ENCODE data around the gene NKAIN4.
A peak's percentile ranks its signal among the peaks of the same experiment; 100 is the strongest.

Gene NKAIN4

DNA sequence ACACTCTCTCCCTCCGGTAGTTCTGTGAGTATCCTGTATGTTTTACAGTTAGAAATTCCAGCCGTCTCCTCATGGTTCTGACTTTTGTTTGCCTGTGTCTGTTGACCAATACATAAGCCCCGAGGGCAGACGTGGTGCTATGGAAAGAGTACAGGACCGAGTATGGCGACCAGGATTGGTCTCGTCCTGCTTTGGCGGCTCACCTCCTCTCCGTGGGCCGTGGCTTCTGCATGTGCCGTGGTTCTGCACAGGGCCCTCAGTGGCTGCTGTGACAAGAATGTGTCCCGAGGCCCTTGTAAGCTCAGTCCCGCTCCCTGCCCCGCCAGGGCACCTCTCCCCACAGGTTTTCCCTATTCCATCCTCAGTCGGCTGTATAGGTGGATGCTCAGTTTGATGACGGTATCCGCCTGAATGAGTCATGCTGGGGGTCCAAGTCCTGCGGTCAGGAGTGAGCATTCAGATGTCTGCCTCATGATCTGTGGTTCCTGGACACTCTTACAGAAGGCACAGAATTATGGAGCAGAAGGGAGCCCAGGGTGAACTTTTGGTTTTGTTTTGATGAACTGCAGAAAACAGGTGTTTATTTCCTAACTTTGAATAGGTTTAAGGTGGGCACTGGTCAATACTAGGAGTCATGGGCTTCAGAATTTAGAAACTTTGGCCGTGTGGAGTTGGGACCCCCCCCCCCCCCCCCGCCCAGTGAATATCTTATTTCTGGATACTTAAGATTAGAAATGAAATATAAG, 19.5 kb upstream of the NKAIN4 start:
- DNase-seq (ENCODE audit: low read depth), result peak; percentile 97

DNA sequence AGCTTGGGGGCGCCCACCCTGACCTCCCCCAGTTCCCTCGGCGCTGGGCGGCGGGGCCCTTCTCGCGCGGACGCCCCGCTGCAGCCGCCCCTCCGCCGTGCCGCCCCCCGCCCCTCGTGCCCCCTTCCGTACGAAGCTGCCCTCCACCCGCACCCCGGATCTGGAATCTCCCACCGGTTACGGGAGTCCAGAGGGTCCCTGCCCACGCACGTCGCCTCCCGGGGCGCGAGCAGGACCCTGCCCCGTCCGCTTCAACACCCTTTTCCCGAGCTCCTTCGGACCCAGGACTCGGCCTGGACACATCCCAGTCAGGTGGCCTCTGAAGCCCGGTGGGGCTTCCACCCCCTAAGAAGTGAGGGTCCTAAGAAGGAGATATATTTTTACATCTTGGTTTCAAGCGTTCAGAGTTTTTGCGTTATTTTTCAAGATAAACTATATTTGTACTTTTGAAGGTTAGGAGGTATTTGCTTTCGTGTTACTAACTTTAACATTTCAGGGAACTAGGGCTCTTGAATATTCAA, 18.9 kb upstream of the NKAIN4 start:
- no peak for DNase-seq (ENCODE audit: low read depth)

DNA sequence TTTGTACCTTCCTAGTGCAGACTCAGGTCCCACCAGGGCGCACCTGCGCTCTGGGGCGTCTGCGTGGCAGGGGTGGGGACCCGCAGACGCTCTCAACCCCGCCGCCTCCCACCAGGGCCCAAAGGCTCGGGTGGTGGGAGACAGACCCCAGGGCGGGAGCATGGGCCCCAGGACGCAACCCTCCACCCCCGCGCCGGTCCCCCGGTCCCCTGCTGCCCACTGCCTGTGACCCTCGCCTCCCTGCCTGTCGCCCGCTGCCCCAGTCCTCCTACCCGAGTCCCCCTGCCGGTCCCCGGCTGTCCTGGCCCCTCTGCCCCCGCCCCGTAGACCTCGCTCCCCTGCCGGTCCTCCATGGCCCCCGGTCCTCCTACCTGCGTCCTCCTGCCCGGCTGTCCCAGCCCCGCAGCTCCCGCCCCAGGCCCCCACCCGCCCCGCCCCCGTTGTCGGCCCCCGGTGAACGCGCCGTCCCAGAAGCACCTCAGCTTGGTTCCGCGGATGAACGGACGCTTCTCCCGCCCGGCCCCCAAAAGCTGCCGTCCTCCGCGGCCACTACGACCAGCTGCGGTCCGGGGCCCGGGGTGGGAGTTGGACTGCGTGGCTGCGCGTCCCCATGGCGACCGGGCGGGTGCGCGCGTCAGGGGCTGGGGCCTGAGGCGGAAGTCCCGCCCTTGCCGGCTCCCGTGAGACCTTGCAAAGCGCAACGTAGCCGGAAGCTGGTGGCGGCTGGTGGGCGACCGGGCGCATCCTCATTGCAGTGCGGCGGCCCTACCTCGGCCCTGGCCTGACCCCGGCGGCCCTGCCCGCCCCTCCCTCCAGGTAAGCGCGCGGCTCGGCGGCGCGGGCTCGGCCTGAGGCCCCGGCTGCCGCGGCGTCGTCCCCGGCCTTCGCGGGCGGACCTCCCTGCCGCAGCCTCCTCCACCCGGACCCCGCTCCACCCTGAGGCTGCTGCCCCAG, 18.1 kb upstream of the NKAIN4 start, which contains the start of gene ARFGAP1:
Gene ARFGAP1 (plus strand): TSS at position 709 of the 954 bp plus-strand sequence. CDS start 2,768 bp downstream, outside the sequence.
- DNase-seq (ENCODE audit: low read depth), result peak; percentile 94

DNA sequence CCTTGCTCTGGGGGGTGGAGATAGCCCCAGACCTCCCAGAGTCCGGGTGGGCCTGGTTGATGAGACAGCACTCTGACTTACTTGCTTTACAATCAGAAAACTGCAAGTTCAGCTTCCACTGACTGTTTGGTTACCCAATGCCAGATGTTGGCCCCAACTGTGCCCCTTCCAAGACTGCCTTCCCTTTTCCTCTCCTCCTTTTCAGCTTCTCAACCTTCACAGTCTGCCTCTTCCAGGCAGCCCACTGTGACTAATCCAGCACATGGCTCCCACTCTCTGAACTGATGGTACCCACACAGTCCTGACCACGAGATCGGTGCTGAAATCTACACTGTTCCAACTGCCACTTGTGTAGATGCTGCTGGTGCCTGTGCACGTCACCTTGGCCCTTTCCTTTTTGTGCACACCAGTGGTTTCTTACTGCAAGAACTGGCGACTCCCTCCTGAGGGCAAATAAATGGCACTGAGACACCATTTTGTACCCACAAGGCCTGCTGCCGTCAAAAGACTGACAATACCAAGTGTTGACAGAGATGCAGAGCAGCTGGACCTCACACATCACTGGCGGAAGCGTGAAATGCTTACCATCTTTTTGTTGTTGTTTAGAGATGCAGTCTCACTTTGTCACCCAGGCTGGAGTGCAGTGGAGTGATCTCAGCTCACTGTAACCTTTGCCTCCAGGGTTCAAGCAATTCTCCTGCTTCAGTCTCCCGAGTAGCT, 16.5 kb upstream of the NKAIN4 start:
- DNase-seq (ENCODE audit: low read depth), result no peak

GRCh38 chr20:63269724-63270123, 15.5 kb upstream of the NKAIN4 start:
- DNase-seq (ENCODE audit: low read depth), result no peak

GRCh38 chr20:63268671-63269439, 14.6 kb upstream of the NKAIN4 start:
- DNase-seq (ENCODE audit: low read depth), result no peak

DNA sequence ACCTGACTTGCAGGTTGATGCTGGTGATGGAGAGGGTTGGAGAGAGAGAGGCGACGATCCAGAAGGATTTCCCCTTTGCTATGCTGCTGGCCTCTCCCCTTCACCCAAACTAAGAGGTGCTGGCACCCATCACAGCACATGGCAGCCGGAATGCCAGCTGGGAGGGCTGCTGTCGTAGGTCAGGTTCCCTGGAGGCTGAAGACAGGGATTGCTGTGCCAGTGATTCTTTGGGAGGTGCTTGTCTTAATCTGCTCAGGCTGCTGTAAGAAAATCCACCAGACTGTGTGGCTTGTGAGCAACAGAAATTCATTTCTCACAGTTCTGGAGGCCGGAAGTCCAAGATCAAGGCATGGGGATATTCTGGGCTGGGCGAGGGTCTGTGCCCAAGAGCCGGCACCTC, 14.0 kb upstream of the NKAIN4 start:
- no peak for DNase-seq (ENCODE audit: low read depth)

- DNase-seq (ENCODE audit: low read depth), result no peak
Measured at GRCh38 chr20:63267691-63268090, 13.4 kb upstream of the NKAIN4 start.

DNA sequence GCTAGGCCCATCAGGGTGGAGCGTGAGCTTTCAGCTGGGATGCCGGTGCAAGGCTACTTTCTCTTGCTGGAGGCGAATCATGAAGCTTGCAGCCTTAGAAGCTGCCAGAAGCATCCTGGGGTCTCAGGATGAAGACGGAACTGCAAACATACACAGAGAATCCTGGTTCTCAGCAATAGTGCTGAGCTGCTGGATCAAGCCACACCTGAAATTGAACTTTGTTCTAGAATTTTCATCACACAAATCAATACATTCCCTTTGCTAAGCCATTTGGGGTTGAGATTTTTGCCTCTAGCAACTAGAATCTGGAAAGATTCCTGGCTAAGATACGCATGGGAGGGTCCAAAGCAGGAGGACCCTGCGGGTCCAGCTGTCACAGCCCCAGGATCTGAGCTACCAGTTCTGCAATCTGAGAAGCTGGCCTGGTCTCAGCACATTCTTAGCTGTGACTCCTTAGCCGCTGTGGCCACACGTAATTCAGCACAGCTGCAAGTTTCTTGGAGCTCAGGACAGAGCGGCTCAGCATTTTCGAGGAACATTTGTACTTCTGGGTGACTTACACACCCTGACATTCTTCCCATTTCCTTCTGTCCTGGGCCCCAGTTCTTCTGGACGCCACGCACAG, 11.7 kb upstream of the NKAIN4 start:
- no peak for DNase-seq (ENCODE audit: low read depth)

DNA sequence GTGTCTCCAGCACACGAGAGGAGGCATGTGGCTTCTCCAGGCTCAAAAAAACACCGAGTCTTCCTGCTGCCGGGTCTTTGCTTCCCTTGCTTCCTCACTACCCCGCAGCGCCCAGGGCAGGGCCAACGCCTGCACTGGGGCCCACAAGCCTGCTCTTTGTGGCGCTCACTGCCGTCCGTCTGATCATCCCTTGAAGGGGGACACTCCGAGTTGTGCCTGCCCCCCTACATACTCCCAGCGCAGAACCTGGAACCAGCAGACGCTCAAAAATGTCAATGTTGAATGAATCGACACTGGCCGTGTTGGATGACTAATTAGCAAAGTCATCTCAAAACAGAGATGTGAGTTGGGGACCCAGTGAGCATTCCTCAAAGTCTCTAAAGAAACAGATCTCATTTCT, 10.3 kb upstream of the NKAIN4 start:
- no peak for DNase-seq (ENCODE audit: low read depth)

DNA sequence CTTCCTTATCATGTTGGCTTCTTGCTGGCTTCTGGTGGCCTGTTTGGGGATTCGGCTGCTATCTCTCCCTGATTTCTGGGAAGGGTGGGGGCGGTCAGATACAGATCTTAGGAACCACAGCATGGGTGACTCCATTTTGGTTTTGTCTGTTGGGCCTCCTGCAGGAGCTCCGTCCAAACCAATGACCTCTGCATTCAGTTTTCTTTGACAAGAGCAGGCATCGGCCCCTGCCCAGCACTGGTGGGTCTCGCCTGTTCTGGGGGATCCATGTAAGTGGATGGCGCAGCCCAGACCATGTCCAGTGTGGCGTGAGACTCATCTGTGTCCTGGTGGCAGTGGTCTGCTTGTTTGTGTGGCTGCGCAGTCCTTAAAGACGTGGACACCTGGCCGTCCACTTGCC, 9.7 kb upstream of the NKAIN4 start:
- DNase-seq (ENCODE audit: low read depth), result no peak

DNA sequence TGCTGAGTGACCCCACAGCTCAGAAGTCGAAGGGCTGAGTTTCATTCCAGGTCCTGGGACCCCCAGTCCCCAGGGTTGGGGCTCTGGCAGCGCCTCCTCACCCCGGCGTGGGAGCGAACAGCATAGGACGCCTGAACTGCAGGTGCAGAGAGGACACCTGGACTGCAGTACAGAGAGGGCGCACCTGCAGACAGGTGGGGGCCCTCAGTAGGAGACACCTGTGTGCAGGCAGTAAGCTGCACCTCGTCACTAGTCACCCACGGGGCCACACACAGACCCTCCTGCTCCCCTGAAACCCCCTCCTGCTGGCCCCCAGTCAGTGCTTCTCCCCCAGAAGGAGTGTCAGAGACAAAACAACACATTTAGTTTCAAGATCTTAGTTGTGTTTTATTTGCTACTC, 8.6 kb upstream of the NKAIN4 start:
- DNase-seq (ENCODE audit: low read depth), result no peak

- no peak for DNase-seq (ENCODE audit: low read depth)
Measured at GRCh38 chr20:63261795-63262528, 7.7 kb upstream of the NKAIN4 start.

GRCh38 chr20:63261060-63261794, 7.0 kb upstream of the NKAIN4 start:
- DNase-seq (ENCODE audit: low read depth), result no peak

DNA sequence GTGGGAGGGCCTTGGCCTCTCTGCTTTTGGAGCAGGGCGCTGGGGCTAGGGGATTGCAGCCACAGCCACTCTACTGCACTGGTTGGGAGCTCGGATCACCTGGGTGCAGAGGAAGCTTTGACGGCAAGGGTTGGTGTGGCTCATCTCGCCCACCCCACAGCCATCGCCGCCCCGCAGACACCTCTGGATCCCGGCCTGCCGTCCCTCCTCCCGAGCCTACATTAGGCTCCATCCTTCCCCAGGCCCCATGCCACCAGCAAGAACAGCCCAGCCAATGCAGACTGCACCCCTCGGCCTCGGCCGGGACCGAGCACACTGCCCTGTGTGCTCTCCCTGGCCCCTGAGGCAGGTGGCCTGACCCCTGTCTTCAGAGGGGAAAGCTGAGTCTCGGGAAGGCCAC, 6.3 kb upstream of the NKAIN4 start:
- DNase-seq (ENCODE audit: low read depth), result no peak

DNA sequence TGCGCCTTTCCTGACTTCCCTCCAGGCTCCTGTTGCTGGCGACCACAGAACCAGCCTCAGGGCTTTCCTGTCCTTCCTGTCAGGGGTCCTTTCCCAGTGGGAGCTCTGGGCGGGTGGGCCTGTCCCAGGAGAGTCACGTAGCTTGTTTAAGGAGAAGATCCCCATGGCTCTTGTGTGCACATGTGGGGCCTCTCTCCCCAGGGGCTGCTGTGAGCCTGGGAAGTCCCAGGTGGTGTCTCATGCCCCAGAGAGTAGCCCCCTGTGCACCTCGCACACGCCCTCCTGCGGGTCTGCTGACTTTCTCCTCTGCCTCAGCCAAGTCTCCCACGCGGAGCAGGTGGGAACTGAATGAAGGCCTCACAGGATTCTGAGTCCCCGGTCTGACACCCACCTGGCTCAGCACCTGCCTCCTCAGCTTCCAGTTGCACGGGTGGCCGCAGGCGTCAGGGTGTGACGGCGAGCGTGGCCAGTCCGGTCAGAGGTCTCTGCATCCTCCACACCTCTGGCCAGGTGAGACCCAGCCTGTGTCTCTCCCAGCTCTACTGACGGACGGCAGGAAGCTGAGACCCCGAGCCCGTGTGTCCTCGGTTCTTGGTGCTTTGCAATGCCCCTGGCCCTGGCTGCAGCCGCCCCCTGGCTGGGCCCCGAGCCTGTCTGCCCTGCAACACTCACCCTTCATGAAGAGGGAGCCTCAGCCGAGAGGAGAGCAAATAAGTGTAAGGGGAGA, 5.6 kb upstream of the NKAIN4 start:
- DNase-seq (ENCODE audit: low read depth), result no peak

DNA sequence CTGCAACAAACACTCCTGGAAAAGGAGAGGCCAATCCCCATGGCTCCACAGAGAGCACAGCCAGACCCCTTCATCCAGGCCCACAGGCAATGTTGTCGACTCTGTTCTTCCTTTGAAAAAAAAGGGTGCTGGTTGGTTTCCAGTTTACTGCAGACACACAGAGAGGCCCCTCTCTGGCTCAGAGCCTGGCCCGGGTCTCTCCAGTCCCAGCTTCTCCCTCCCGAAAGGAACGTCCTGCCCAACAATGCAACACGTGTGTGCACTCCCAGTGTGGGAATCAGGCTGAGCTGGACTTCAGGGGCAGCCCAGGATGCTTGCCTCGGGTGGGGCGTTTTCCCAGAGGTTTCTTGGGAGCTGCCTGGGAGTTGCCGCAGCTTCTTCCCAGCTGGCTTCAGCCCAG, 4.5 kb upstream of the NKAIN4 start:
- no peak for DNase-seq (ENCODE audit: low read depth)

DNA sequence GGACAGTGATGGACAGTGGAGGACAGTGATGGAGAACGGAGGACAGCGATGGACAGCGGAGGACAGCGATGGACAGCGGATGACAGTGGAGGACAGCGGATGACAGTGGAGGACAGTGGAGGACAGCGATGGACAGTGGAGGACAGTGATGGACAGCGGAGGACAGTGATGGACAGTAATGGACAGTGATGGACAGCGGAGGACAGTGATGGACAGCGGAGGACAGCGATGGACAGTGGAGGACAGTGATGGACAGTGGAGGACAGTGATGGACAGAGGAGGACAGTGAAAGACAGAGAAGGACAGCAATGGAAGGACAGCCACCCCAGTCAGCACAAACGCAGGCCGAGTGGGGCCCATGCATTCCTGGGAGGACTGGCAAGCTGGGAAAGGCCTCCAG, 3.4 kb upstream of the NKAIN4 start:
- no peak for DNase-seq (ENCODE audit: low read depth)

DNA sequence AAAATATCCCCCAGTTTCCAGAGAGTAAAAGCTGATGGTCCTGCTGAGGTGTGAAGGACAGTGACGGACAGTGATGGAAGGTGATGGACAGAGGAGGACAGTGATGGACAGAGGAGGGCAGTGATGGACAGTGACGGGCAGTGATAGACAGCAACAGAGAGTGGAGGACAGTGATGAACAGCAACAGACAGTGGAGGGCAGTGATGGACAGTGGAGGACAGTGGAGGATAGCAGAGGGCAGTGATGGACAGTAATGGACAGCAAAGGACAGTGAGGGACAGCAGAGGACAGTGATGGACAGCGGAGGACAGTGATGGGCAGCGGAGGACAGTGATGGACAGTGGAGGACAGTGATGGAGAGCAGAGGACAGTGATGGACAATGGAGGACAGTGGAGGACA, 2.7 kb upstream of the NKAIN4 start:
- DNase-seq (ENCODE audit: low read depth), result no peak

Data from ELR (cell line).